ENCODE results near the gene PAX8.
A peak's percentile ranks its signal among the peaks of the same experiment; 100 is the strongest.

PAX8 gene

DNA sequence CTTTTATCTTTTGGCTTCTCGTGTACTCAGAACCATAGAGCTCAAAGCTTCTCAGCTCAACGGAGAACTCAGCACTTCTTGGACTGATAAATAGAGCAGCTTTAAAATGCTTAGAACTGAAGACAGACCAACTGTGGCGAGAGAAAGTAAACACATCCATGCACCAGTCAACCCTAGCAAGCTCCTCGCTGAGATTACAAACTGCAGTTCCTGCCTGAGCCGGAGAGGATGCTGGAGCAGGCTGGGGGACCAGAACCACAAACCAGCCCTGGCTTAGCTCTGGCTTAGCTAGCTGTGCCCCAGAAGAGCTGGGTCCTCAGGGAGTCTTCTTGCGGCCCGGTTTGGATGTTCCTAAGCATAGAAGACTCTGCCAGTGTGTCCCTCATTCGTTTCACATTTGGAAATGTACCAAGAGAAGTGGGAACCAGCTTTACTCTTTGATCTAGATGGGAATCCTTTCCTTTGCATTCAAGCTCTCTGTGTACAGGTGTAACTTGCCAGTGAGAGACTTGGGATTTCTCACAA is 5.6 kb downstream of the PAX8 start:
- no peak for DNase-seq (ENCODE audit: extremely low spot score, insufficient read length, low read depth)
- no peak for FAIRE-seq

DNA sequence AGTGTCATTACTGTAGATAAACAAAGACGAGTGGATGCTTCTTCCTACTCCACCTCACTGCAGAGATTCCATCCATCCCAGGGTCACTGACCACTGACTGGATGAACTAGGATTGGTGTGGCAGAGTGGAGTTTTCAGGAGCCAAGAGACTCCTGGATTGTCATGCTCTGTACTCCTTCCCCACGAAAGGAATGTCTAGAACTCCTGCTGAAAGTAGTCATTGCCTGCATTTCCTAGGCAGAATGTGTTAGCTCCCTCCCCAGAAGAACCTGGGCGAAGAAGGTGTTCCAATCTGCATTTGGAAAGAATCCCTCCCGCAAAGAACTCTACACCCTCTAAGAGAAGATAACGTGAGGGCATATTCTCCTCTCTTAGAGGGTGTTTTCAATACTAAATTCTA is 6.2 kb downstream of the PAX8 start:
- FAIRE-seq: no peak

DNA sequence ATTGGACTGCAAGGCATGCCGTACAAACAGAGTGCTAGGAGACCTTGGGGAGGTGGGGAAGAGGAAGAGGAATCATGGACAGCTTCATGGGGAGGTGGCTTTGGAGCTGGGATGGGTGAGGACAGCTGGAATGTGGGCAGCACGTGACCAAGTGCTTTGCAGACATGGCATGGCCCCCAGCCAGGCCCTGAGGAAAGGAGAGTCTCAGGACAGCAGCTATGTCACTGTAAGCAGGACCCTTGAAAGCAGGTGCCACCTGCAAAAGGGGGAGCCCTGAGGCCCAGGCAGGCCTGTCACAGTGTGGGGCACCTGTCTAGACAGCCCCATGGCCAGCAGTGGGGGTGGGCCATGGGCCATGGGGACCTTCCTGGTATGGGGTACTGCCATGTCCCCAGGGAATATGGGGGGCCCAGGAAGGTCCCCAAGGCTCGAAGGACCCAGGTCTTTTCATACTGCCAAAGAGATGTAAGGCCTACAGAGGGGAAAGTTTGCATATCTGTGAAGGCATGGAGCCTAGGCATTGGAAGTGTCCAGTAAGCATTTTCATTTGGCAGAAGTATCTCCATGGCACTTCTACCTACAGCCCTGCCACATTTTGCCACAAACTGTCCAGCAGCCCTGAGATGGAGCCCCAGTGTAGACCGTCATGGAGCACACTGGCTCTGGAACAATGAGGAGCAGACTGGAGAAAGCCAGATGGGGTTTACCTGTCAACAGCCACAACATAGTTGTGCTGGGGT is 9.9 kb downstream of the PAX8 start:
- FAIRE-seq: no peak
- no peak for DNase-seq (ENCODE audit: extremely low spot score, insufficient read length, low read depth)

More for the DNA sequence above, 6.2 kb downstream of the PAX8 start:
- no peak for DNase-seq (ENCODE audit: extremely low spot score, insufficient read length, low read depth)

DNA sequence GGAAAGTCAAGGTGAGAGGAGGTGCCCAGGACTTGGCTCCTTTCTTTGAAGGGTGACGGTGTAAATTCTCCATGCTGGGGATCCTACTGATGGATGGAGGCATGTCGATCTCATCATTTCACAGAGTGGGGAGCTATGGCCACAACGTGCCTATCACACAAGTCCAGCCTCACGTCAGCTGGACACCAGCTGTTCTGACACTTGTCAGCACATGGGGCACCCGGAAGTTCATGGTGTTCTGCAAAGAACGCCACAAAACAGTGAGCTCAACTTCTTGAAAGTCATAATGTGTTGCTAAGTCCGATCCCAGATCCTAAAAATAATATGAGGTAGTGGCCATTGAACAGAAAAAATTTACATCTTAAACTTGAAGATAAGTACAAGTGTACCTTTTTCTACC is 12.3 kb downstream of the PAX8 start:
- DNase-seq (ENCODE audit: extremely low spot score, insufficient read length, low read depth): no peak
- FAIRE-seq: no peak

DNA sequence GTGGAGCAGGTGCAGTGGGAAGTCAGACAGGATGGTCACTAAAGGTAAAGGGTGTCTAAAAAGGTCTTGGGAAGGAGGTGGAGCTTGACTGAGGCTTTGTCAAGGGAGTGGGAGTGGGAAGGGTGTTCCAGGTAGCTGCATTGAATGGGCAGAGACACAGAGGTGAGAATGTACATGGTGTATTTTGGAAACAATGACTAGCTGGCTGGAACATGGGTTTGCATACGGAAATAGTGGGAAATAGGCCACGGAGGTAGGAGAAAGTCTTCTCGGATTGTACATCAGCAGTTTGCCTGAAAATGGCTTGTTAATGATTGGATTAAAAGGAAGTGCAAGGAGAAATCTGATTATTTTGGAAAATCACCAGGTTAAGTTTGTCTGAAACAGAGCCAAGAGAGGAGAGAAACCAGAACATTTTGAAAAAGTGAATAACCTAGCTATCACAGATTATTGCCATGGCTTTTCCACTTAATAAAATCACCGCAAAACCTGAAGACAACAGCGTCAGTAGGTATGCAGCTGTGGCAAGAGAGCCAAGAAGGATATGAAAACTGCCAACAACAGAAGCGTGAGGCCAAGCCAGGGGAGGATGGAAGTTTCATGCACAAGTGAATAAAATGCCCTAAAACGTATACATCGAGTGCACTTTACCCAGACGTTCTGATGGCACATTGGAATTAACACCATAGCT is 13.9 kb downstream of the PAX8 start:
- DNase-seq (ENCODE audit: extremely low spot score, insufficient read length, low read depth) (no peak), FAIRE-seq (no peak)

DNA sequence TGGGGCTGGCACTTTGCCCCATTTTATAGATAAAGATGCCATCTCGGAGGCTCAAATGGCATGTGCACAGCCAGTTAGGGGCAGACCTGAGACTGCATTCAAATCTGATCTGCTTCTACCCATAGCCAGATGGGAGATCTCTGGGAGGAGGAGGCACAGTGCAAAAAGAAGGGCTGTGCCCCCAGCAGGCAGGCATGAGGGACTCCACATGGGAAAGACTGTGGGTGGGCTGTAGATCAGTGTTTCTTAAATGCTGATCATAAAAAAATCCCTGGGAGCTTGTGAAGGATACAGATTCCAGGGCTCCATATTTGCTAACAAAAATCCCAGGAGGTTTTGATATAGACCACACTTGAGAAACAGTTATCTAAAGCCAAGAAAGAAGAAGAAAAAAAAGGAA is 15.2 kb downstream of the PAX8 start:
- no peak for DNase-seq (ENCODE audit: extremely low spot score, insufficient read length, low read depth)
- no peak for FAIRE-seq

DNA sequence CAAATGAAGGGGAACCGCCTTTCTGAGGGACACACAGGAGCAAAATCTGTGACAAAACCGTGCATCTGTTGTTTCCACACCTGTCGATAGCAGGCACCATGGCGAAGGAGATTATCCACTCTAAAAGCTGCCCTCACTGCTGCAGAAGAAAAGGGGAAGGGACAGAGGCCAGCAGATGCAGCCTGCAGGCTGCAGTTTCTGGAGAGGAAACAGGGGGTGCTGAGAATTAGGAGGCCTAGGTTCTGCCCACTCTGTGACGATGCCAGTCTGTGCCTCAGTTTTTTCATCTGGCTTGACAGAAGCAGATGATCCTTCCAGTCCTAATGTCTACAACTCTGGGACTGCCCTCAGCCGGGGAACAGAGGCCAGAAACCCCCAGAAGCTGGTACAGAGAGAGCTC is 17.7 kb downstream of the PAX8 start:
- DNase-seq (ENCODE audit: extremely low spot score, insufficient read length, low read depth) (no peak), FAIRE-seq (no peak)

DNA sequence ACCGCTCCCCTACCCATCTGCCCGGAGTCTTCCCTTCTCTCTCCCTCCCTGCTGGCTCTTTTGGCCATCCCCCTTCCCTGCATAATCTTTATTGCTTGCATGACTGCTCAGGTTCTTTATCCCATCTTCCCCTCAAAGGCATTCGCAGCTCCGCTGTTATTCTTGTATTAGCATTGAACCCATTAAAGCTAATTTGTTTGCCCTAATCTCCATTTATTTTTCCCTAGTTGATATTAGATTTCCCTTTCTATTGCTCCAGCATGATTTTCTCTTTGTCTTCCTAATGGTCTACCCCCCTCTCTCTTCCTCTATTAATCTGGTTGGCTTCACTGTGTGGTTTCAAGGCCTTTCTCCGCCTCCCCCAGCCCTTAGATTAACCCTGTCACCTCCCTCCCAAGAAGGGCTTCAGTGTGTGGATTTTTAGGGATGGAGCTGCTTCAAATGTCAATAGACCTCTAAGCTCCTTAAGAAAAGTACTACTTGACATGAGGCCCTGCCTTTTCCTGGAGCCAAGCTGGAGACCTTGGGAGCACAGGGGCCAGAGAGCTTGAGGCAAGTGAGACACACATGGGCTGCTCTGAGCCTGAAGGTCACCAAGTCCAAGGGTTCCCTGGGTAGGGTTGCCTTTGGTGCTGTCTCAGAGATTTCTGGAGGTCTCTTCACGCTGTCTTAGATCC is 20.1 kb downstream of the PAX8 start:
- no peak for FAIRE-seq
- no peak for DNase-seq (ENCODE audit: extremely low spot score, insufficient read length, low read depth)

DNA sequence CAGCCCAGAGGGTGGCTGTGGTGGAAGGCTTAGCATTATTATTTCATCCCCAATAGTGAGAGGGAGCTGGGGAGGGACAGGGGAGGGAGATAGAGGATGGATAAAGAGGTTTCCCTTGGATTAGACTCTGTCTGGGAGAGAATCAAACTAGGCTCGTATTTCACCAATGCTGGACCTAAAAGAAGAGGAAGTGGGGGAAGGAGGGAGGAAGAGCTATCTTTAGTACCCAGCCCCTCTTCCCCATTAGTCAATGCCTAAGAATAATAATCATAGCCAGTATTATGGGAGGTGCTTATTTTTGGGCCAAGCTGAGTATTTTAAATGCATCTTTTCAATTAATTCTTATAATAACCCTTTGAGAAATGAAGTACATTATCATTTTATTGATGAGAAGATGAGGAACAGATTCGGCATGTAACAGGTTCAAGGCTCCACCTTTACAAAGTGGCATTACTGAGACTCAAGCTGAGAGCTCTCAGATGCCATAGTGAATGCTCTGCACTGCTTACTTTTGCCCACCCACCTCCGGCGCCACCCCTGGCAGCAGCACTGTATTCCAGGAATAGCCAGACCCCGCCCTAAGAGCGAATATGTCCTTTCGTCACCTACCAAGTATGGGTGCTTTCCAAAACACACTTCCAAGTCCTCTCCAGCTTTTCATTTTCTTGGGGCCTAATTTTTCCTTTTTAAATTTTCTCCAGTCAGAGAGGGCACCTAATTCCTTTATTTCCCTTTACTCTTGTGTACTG is 21.0 kb downstream of the PAX8 start:
- FAIRE-seq: no peak
- DNase-seq (ENCODE audit: extremely low spot score, insufficient read length, low read depth): no peak

DNA sequence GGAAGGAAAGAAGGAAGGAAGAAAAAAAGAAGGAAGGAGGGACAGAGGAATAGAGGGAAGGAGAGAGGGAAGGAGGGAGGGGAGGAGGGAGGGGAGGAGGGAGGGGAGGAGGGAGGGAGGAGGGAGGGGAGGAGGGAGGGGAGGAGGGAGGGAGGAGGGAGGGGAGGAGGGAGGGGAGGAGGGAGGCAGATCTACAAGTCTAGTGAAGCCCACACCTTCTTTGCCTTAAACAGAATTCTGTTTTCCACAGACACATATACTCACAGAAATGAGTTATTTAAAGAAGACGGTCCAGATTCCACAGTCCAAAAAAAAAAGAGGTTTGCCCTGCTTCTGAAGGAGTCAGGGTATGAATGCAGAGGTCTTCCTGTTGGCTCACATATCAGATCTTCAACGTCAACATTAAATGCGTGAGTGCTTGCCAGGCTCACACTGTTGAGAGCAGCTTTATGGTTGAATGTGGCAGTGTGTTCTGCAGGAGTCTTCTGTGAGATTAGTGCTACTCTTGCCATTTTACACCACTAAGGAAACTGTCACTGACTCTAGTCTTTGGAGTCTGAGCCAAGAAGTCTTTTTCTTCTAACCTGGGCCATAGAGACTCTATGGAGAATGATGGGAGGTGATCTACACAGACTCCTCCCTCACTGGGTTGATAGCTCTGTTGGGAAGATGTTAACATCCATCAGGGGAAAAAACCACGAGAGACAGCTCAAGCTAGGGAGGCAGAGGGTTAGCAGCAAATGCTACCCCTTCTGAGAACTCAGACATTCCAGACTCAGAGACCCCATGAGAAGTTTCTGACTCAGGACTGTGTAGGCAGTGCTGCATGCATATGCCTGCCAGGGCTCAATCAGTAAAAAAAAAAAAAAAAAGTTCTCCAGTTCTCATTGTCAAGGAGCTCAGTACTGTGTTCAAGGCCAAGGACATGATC is 23.3 kb downstream of the PAX8 start:
- no peak for FAIRE-seq
- no peak for DNase-seq (ENCODE audit: extremely low spot score, insufficient read length, low read depth)

DNA sequence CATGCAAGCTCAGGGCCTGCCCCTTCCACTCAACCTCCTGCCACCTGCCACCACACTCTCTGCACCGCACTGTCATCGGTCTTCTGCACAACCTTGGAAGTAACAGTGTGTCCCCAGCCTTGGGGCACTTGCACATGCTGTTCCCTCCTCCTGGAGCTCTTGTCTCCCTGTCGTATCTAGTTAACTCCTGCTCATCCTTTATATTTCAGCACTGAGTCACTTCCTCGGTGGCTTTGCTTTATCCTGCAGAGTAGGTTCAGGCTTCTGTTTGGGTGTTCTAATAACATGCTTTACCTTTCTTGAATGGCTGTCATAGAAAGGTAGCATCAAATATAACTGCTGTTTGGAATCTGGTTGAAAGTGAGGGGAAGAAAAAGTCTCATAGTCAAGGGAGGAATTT is 25.3 kb downstream of the PAX8 start:
- FAIRE-seq: no peak
- DNase-seq (ENCODE audit: extremely low spot score, insufficient read length, low read depth): no peak

DNA sequence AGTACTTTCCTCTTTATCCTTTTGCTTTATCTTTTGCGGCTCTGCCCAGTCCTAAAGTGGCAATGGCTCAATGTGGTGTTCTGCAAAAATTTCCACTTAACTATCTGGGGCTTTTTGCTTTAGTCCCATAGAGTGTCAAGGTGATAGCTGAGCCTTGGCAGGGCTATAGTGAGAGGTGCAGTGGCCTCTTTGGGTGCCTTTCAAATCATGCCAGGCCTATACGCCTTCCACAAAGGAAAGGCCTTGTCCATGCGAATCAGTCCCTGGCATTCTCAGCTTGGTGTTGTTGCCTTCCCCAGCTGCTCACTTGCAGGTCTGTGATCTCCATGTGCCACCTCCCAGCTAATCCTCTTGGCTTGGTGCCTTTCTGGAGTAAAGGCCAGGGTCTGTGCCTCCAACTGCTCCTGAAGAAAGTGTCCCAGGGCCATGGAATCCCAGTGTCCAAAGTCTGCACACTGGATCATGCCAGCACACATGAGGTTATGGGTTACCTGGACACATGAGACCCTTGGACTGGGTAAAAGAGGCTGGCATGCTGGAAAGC is 26.6 kb downstream of the PAX8 start:
- FAIRE-seq (no peak), DNase-seq (ENCODE audit: extremely low spot score, insufficient read length, low read depth) (no peak)

DNA sequence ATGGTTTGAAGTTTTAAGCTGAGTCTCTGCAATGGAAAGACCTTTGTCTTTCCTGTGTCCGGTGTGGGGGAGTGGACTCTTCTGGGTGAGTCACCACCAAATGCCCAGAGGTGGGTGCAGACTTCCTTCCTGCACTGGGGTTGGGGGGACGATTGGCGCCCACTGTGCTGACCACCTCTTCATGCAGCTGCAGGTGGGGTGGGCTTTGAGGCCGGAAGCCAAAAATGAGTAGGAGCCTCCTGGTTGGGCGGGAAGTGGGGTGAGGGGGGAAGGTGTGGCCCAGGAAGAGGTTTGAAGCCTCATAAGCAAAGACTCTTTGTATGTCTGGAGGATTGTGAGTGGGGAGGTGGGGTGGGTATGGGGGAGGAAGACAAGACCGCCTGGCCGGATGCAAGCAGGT is 27.6 kb downstream of the PAX8 start:
- FAIRE-seq (no peak), DNase-seq (ENCODE audit: extremely low spot score, insufficient read length, low read depth) (no peak)

DNA sequence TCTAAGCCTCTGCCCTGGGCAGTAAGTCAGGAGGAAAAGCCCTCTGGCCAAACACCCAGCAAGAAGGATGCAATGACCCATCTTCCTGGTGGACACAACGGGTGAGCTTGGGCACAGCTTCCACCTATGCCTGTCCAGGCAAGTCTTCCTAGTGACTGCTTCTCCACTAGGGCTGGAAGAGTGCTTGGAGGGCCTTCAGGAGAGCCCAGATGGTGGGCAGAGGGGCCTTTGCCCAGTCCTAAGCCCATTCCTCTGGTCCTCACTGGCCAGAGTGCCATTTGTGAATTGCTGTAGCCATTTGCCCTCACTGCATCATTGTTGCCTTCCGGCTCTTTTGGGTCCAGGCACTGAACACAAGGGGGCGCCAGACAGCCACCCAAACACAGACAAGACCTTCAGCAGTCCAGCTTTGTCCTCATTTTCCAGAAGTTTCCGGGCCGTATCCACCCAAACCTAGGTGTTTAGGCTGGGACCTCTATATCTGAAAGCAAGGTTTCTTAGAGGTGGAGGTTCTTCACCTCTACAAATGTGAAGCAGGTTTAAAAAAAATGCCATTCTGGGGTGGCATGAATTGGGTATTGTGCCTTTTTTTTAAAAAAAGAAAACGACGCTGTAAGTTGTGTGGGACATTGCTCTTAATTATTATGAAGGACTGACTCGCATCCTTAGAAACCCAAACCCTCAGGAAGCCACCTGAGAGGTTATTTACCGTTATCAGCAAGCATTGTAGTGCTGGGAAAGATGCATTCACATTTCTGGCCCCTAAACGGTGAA is 29.5 kb downstream of the PAX8 start:
- FAIRE-seq (peak; percentile 89), DNase-seq (ENCODE audit: extremely low spot score, insufficient read length, low read depth) (peak; percentile 62)

DNA sequence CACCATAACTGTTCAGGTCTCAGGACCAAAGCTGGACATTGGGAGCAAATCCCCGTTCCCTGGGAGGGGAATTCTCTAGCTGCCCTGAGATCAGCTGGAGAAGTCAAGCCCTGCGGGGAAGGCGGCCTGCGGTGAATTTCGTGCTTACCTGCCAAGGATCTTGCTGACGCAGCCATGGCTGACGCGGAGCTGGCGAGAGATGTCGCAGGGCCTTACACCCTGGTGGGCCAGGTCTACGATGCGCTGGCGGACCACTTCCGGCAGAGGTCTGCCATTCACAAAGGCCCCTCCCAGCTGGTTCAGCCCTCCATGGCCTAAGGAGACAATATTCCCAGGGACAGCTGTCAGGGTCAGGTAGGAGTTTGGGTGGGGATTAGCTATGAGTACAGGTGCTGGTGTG is 32.1 kb downstream of the PAX8 start:
- FAIRE-seq: no peak
- no peak for DNase-seq (ENCODE audit: extremely low spot score, insufficient read length, low read depth)

DNA sequence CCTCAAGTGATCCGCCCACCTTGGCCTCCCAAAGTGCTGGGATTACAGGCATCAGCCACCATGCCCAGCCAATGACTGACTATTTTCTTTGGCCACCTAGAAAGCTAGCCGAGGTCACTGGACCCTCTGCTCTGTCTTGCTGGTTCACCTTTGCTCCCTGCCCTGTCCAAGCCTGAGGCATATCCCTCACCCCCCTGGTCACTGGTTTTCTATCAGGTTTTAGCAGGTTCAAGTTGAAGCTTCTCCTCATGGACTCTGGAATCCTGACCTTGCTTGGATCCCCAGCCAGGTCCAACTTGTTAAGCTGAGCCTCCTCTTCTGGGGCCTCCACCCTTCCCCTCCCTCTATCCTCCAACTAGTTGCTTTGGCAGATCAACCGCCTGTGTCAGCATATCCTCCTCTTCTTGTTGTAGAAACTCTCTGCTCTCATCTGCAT is 33.4 kb downstream of the PAX8 start:
- DNase-seq (ENCODE audit: extremely low spot score, insufficient read length, low read depth) (no peak), FAIRE-seq (no peak)

DNA sequence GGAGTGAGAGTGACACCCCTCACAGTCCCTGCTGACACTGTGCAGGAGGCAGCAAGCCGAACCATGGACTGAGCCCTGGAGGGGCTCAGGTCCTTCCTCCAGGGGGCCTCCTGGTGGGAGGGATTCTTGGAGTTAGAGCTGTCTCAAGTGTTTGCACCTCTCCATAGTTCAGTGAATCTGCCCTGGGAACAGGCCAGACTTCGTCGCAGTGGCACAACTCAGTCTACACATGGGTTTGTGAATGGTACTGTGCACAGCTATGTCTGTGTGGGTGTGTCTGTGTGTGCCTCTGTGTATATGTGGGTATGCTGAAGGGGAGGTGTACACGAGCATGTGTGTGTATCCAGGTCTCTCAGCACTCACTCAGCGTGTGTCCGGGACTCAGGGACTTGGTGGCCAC is 36.4 kb downstream of the PAX8 start:
- no peak for DNase-seq (ENCODE audit: extremely low spot score, insufficient read length, low read depth)
- FAIRE-seq: no peak

All from GM18507 (cell line).